H9 (cell line): ENCODE measurements around the gene FAM180B. TPM values are rescaled to one million over a fixed set of nuclear protein-coding genes. Genes with fewer than 3 reads are reported as not detected.

Source experiments
- DNase-seq: peaks from one replicate; pipeline ENCODE4 v3.0.0-alpha.2; 2017
- H2AFZ ChIP-seq: one replicate; pipeline ENCODE4 v1.6.1; 2013; ENCODE audit warnings: mild to moderate bottlenecking, low read length, control low read depth, moderate library complexity
- H2AK5ac ChIP-seq: 2 replicates; pipeline ENCODE4 v1.6.1; 2013; ENCODE audit warnings: low read length, control low read depth, mixed read lengths; ENCODE audit not compliant: insufficient read length
- H2BK120ac ChIP-seq: one replicate; pipeline ENCODE4 v1.6.1; 2013; ENCODE audit warnings: low read depth, mild to moderate bottlenecking, low read length, control low read depth, inconsistent platforms; ENCODE audit not compliant: poor library complexity, severe bottlenecking
- H2BK12ac ChIP-seq: 2 replicates; pipeline ENCODE4 v1.6.1; 2013; ENCODE audit warnings: low read length, control low read depth, mixed read lengths, low read depth; ENCODE audit not compliant: insufficient read length
- H2BK15ac ChIP-seq: 2 replicates; pipeline ENCODE4 v1.6.1; 2013; ENCODE audit warnings: low read depth, low read length, control low read depth
- H2BK20ac ChIP-seq: one replicate; pipeline ENCODE4 v1.6.1; 2013; ENCODE audit warnings: low read depth, mild to moderate bottlenecking, low read length, control low read depth, inconsistent platforms; ENCODE audit not compliant: poor library complexity, severe bottlenecking
- H2BK5ac ChIP-seq: 2 replicates; pipeline ENCODE4 v1.6.1; 2013; ENCODE audit warnings: low read length, control low read depth, mixed read lengths; ENCODE audit not compliant: insufficient read length
- H3K14ac ChIP-seq: 2 replicates; pipeline ENCODE4 v1.6.1; 2013; ENCODE audit warnings: low read length, control low read depth; ENCODE audit not compliant: insufficient read depth
- H3K18ac ChIP-seq: 2 replicates; pipeline ENCODE4 v1.6.1; 2013; ENCODE audit warnings: low read depth, mild to moderate bottlenecking, mixed read lengths, low read length, control low read depth; ENCODE audit not compliant: insufficient read length
- H3K23ac ChIP-seq: 2 replicates; pipeline ENCODE4 v1.6.1; 2013; ENCODE audit warnings: low read length, control low read depth, mixed read lengths, low read depth; ENCODE audit not compliant: insufficient read length
- H3K23me2 ChIP-seq: 2 replicates; pipeline ENCODE4 v1.6.1; 2013; ENCODE audit warnings: low read depth, mild to moderate bottlenecking, mixed read lengths, low read length, control low read depth; ENCODE audit not compliant: insufficient read length, poor library complexity, severe bottlenecking
- H3K27ac ChIP-seq: 2 replicates; pipeline ENCODE4 v1.5.1; 2013; ENCODE audit warnings: low read length, control low read depth, mixed read lengths, low read depth; ENCODE audit not compliant: insufficient read length
- H3K27me3 ChIP-seq: 2 replicates; pipeline ENCODE4 v1.6.1; 2013; ENCODE audit warnings: low read length, control low read depth, inconsistent platforms; ENCODE audit not compliant: insufficient read depth
- H3K4ac ChIP-seq: 2 replicates; pipeline ENCODE4 v1.6.1; 2013; ENCODE audit warnings: low read depth, mild to moderate bottlenecking, control low read depth, inconsistent platforms, low read length, moderate library complexity
- H3K4me1 ChIP-seq: 2 replicates; pipeline ENCODE4 v1.6.1; 2013; ENCODE audit warnings: low read length, control low read depth, inconsistent platforms; ENCODE audit not compliant: insufficient read depth
- H3K4me2 ChIP-seq: 2 replicates; pipeline ENCODE4 v1.6.1; 2013; ENCODE audit warnings: low read length, control low read depth, mixed read lengths; ENCODE audit not compliant: insufficient read length, insufficient read depth
- H3K56ac ChIP-seq: 2 replicates; pipeline ENCODE4 v1.6.1; 2013; ENCODE audit warnings: low read depth, mild to moderate bottlenecking, mixed read lengths, low read length, control low read depth; ENCODE audit not compliant: insufficient read length
- H3K79me1 ChIP-seq: 2 replicates; pipeline ENCODE4 v1.6.1; 2013; ENCODE audit warnings: low read depth, mild to moderate bottlenecking, moderate library complexity, low read length, control low read depth, inconsistent platforms; ENCODE audit not compliant: insufficient read depth, poor library complexity, severe bottlenecking
- H3K79me2 ChIP-seq: 2 replicates; pipeline ENCODE4 v1.6.1; 2013; ENCODE audit warnings: low read length, control low read depth, inconsistent platforms; ENCODE audit not compliant: insufficient read depth
- H3K9ac ChIP-seq: 2 replicates; pipeline ENCODE4 v1.6.1; 2013; ENCODE audit warnings: low read length, control low read depth, mixed read lengths; ENCODE audit not compliant: insufficient read length; ENCODE audit errors: extremely low read depth
- H3K9me3 ChIP-seq: one replicate; pipeline ENCODE4 v1.6.1; 2013; ENCODE audit warnings: low read depth, low read length, inconsistent platforms; ENCODE audit not compliant: control insufficient read depth
- H3T11ph ChIP-seq: one replicate; pipeline ENCODE4 v1.6.1; 2013; ENCODE audit warnings: mild to moderate bottlenecking, low read length, control low read depth, inconsistent platforms
- H4K20me1 ChIP-seq: one replicate; pipeline ENCODE4 v1.6.1; 2013; ENCODE audit not compliant: control insufficient read depth, insufficient read length, insufficient read depth
- H4K5ac ChIP-seq: 2 replicates; pipeline ENCODE4 v1.6.1; 2013; ENCODE audit warnings: low read depth, mild to moderate bottlenecking, mixed read lengths, low read length, control low read depth; ENCODE audit not compliant: insufficient read length
- H4K8ac ChIP-seq: replicated peaks from 2 replicates; pipeline ENCODE4 v1.6.1; 2013; ENCODE audit warnings: low read length, control low read depth, mixed read lengths, low read depth; ENCODE audit not compliant: insufficient read length
- H4K91ac ChIP-seq: 2 replicates; pipeline ENCODE4 v1.6.1; 2013; ENCODE audit warnings: low read depth, mild to moderate bottlenecking, moderate library complexity, mixed read lengths, low read length, control low read depth; ENCODE audit not compliant: insufficient read length
- H3K27ac Mint-ChIP-seq, 3 experiments: 2 replicates in 2 of 3; 3 replicates in 1 of 3; pipeline ENCODE4 v1.8.0; 2020 to 2021; ENCODE audit warnings: mixed read lengths in 3 of 3, mild to moderate bottlenecking in 1 of 3, moderate library complexity in 1 of 3
- H3K27me3 Mint-ChIP-seq: 2 replicates; pipeline ENCODE4 v1.8.0; 2021; ENCODE audit warnings: low read depth, mild to moderate bottlenecking, moderate library complexity, mixed read lengths
- H3K36me3 Mint-ChIP-seq, 3 experiments: 2 replicates in 2 of 3; 3 replicates in 1 of 3; pipeline ENCODE4 v1.8.0; 2020 to 2021; ENCODE audit warnings: low read depth in 3 of 3, mixed read lengths in 3 of 3; ENCODE audit not compliant: insufficient read depth in 1 of 3
- H3K4me1 Mint-ChIP-seq, 2 experiments: 2 replicates each; pipeline ENCODE4 v1.8.0; 2020; ENCODE audit warnings: mixed read lengths in 2 of 2
- H3K4me3 Mint-ChIP-seq, 2 experiments: 2 replicates in 1 of 2; 3 replicates in 1 of 2; pipeline ENCODE4 v1.8.0; 2020 to 2021; ENCODE audit warnings: mild to moderate bottlenecking in 2 of 2, mixed read lengths in 2 of 2, moderate library complexity in 1 of 2
- H3K9me3 Mint-ChIP-seq, 2 experiments: 2 replicates in 1 of 2; 3 replicates in 1 of 2; pipeline ENCODE4 v1.8.0; 2020; ENCODE audit warnings: mild to moderate bottlenecking in 2 of 2, mixed read lengths in 2 of 2, moderate library complexity in 1 of 2
- CTCF ChIP-seq: fragments of 200-600 bp; sonication (generic); conservative IDR thresholded peaks from 3 replicates; pipeline ENCODE4 v1.8.0; 2021; ENCODE audit warnings: antibody characterized with exemption, mild to moderate bottlenecking
- WGBS: extraction: QIAGEN DNeasy Blood & Tissue Kit; methylation state at CpG from one replicate; pipeline ENCODE4 v1.1.7; 2013; ENCODE audit warnings: missing lambda C conversion rate, low lambda C conversion rate, mixed read lengths; ENCODE audit not compliant: insufficient read length; ENCODE audit errors: extremely low coverage; 5-methylcytosine and 5-hydroxymethylcytosine counted together
- total RNA-seq: library from RNA; stranded (reverse); gene quantifications from 2 replicates; pipeline ENCODE4 v1.2.1, GENCODE V29; 2021

FAM180B gene
- total RNA-seq, 1 experiment from 2014 or later, result 0.37 TPM

DNA sequence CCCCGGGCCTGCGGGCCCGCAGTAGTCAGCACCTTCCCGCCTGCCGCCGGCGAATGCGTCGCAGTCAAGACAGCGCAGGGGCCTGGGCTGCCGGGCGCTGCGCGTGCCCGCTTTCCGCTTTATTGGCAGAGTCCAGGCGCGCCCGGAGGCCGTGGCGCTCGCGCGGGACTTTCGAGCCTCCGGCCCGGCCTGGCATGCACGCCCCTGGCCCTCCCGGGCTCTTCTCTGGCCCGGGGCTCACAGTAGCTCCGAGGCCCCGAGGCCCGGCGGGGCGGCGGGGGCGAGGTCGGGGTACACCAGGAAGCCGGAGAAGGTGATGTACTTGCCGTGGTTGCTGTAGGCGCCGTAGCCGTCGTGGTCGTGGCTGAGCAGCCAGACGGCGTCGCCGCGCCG lies 3.1 kb downstream of the FAM180B start:
- peaks cover 27% of the 10 kb centered on the region for H3K27me3 Mint-ChIP-seq
- H3K9me3 ChIP-seq, result no peaks in the 10 kb centered on the region
- no peak overlapping the region for H4K91ac ChIP-seq
- H3K4me2 ChIP-seq, result no peak overlapping the region
- H2BK120ac ChIP-seq, result no peak overlapping the region
- no peak overlapping the region for H3K4me3 Mint-ChIP-seq
- no peak overlapping the region for H3K9ac ChIP-seq
- no peak overlapping the region for H4K5ac ChIP-seq
- H2AFZ ChIP-seq, result no peak overlapping the region
- H2BK15ac ChIP-seq, result no peak overlapping the region
- no peaks in the 10 kb centered on the region for H3K79me2 ChIP-seq
- H3K4ac ChIP-seq, result no peak overlapping the region
- H3K4me1 ChIP-seq, result no peaks in the 10 kb centered on the region
- H3K79me1 ChIP-seq, result no peaks in the 10 kb centered on the region
- H3T11ph ChIP-seq, result no peak overlapping the region
- H2AK5ac ChIP-seq, result no peak overlapping the region
- no peak overlapping the region for H2BK12ac ChIP-seq
- no peak overlapping the region for H3K27ac Mint-ChIP-seq
- H3K18ac ChIP-seq, result no peak overlapping the region
- H3K9me3 Mint-ChIP-seq, result no peaks in the 10 kb centered on the region; a peak in 1 of 5 replicates
- no CpG with 5 or more reads among the region's 51 CpGs for WGBS
- no peak overlapping the region for H2BK20ac ChIP-seq
- H3K14ac ChIP-seq, result no peak overlapping the region
- peaks cover 0 to 7% (median under 1%) of the 10 kb centered on the region in 3 experiments; a peak in 4 of 7 replicates for H3K36me3 Mint-ChIP-seq
- no peak overlapping the region for H3K56ac ChIP-seq
- no peak overlapping the region for H3K27ac ChIP-seq
- no peak for DNase-seq
- H3K27me3 ChIP-seq, result peaks cover 9% of the 10 kb centered on the region; the same call in 1 of the 2 replicates
- no peak overlapping the region for H2BK5ac ChIP-seq
- H4K20me1 ChIP-seq, result no peaks in the 10 kb centered on the region
- no peak overlapping the region for H3K23ac ChIP-seq
- no peak overlapping the region for H4K8ac ChIP-seq
- TF ChIP-seq CTCF, result no peak
- peaks cover 12 to 20% of the 10 kb centered on the region in 2 experiments for H3K4me1 Mint-ChIP-seq
- H3K23me2 ChIP-seq, result peaks cover 12% of the 10 kb centered on the region
